ENCODE results near the gene BZW2.

Gene BZW2

DNA sequence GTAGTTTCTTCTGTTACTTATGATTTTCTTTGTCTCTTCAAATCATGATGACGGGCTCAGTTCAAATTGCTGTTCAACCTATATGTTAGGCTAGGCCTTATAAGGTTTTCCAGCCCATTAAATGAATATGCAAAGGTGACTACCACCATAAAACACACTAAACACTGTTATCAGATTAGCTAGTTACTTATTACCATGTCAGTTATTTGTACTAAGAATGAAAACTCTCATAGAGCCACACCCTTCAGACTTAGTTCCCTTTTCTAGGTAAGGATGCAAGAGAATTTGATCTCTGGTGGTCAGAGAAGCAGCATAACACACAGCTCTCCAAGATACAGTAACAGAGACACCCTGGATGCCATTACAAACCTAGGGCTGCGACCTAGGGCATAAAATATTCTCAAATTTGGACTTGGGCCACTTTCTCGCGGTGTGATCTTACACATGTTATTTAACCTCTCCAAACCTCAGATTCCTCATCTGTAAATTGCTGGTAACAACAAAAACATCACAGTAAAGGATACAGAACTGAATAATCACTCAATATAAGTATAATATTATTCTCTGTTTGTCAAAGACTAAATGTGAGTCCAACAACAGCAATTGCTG is 36.0 kb upstream of the BZW2 start:
- no peak for DNase-seq (ENCODE audit: low spot score)
- in situ Hi-C loops (cut with MboI; ENCODE audit: low sequenced_read_pairs, unreplicated experiment): no loop called here
- TF ChIP-seq, protein P1, sequence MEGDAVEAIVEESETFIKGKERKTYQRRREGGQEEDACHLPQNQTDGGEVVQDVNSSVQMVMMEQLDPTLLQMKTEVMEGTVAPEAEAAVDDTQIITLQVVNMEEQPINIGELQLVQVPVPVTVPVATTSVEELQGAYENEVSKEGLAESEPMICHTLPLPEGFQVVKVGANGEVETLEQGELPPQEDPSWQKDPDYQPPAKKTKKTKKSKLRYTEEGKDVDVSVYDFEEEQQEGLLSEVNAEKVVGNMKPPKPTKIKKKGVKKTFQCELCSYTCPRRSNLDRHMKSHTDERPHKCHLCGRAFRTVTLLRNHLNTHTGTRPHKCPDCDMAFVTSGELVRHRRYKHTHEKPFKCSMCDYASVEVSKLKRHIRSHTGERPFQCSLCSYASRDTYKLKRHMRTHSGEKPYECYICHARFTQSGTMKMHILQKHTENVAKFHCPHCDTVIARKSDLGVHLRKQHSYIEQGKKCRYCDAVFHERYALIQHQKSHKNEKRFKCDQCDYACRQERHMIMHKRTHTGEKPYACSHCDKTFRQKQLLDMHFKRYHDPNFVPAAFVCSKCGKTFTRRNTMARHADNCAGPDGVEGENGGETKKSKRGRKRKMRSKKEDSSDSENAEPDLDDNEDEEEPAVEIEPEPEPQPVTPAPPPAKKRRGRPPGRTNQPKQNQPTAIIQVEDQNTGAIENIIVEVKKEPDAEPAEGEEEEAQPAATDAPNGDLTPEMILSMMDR (IDR thresholded peaks at IDR 0.05; ENCODE audit: borderline replicate concordance, control extremely low read depth, extremely low read depth, insufficient read depth, missing control alignments): no peak

DNA sequence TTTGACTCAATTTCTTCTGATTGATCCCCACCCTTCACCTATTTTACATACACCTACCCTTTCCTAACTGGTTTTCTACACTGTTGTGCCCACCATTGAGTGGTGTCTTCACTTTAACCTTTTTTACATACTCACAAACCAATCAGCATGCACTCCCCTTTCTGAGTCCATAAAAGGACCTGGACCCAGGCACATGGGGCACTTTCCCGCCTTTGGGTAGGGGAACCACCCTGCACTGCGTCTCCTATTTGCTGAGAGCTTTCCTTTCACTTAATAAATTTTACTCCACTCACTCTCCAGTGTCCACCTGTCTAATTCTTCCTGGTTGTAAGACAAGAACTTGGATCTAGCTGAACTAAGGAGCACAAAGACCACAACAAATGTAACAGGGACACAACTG is 34.3 kb upstream of the BZW2 start:
- no peak for DNase-seq (ENCODE audit: low spot score)
- TF ChIP-seq, protein P1 (IDR thresholded peaks at IDR 0.05; ENCODE audit: borderline replicate concordance, control extremely low read depth, extremely low read depth, insufficient read depth, missing control alignments): no peak
- in situ Hi-C loops (cut with MboI; ENCODE audit: low sequenced_read_pairs, unreplicated experiment): no loop called here

DNA sequence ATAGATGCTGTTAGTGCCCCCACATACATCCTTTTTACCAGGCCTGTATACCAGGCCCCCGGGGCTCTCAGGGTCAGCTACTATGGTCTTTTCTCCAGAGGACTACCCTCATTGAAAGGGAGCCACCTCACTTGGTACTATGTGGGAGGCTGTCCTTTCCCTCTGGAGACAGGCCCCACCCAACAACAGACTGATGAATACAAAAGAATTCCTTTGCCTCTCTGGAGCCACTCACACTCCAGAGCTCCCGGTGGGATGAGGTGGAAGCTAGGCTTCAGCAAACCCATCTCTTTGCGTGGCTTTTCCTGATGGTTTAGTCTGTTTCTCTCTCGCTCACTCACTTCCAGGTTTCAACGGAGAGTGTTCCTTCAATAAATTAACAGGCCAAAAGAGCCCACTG is 30.8 kb upstream of the BZW2 start:
- in situ Hi-C loops (cut with MboI; ENCODE audit: low sequenced_read_pairs, unreplicated experiment): no loop called here
- TF ChIP-seq, protein P1 (IDR thresholded peaks at IDR 0.05; ENCODE audit: borderline replicate concordance, control extremely low read depth, extremely low read depth, insufficient read depth, missing control alignments): no peak
- no peak for DNase-seq (ENCODE audit: low spot score)

DNA sequence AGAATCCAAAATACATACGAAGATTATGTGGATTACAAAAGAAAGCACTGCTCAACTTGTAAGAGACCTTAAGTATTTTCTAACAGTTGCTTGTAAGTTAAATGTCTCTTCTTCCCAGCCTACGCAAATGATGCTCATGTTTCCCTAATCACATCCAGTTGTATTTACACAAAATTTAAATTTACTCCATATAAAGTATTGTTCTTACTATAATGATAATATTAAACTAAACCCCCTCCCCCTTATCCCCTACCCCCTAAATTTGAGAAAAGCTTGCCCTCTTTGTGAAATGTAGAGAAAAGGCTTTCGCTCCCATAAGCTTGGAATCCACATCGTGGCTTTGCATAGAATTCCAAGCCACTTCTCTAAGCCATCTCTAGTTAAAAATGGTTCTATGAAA is 29.9 kb upstream of the BZW2 start:
- in situ Hi-C loops (cut with MboI; ENCODE audit: low sequenced_read_pairs, unreplicated experiment): no loop called here
- TF ChIP-seq, protein P1 (IDR thresholded peaks at IDR 0.05; ENCODE audit: borderline replicate concordance, control extremely low read depth, extremely low read depth, insufficient read depth, missing control alignments): no peak

DNA sequence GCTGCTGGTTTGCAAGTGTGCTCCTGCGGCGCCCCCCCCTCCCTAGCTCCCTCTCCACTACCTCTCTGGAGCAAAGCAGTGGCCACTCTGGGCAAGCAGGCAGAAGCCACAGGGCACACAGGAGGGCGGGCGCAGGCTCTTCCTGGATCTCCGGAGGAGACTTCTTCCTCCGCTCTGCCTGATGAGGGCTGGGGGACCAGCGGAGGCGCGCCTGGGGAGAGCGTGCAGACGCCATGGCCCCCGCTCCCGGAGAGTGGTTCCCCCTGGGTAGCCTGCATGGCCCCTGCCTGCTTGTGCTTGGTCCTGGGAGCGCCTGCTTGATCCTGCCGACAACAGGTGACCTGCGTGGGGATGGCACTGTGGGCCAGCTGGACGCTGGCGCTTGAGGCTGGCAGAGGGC is 29.4 kb upstream of the BZW2 start:
- in situ Hi-C loops (cut with MboI; ENCODE audit: low sequenced_read_pairs, unreplicated experiment): no loop called here
- TF ChIP-seq, protein P1 (IDR thresholded peaks at IDR 0.05; ENCODE audit: borderline replicate concordance, control extremely low read depth, extremely low read depth, insufficient read depth, missing control alignments): no peak
- no peak for DNase-seq (ENCODE audit: low spot score)

More for the DNA sequence above, 29.9 kb upstream of the BZW2 start:
- DNase-seq (ENCODE audit: low spot score): no peak

DNA sequence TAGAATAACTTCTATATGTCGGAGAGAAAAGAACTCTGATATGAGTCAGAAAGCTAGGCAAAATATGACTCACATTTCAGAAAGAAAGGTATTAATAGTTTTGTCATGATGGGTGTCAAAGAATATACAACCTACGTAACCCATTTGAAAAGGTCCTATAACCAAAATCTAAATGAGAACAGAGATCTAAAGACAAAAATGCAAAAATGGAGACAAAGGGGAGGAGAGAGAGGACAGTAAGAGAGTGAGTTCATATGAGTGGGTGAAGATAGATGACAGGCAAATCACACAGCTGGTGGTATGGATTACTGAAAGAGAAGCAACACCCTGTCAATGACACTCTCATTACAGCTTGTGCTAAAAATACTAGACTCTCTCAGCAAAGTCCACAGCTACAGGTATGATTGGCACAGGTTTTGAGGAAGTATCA is 26.0 kb upstream of the BZW2 start:
- peak; percentile 52 for DNase-seq (ENCODE audit: low spot score)
- in situ Hi-C loops (cut with MboI; ENCODE audit: low sequenced_read_pairs, unreplicated experiment): no loop called here
- TF ChIP-seq, protein P1 (IDR thresholded peaks at IDR 0.05; ENCODE audit: borderline replicate concordance, control extremely low read depth, extremely low read depth, insufficient read depth, missing control alignments): no peak

Measured in GM13976 (cell line).